Nasal cavity respiratory epithelium epithelial cell of viscerocranial mucosa (primary cell): ENCODE measurements around the gene TBC1D8. TPM values are rescaled to one million over a fixed set of nuclear protein-coding genes. Genes with fewer than 3 reads are reported as not detected.

ENCODE experiments used
- total RNA-seq: library from RNA; depleted of rRNA; stranded (reverse); fragments of >200 nt; gene quantifications from 2 replicates; pipeline ENCODE4 v1.2.3, GENCODE V29; 2014

TBC1D8 gene
- total RNA-seq, result 14.7 and 32.7 TPM in 2 replicates

GRCh38 chr2:101151146-101151858 lies at the start of gene TBC1D8:
Gene TBC1D8, minus strand, starts transcription at chr2:101151382. Its CDS starts 129 bp downstream, at chr2:101151253.

GRCh38 chr2:101001691-101002561 lies 149.3 kb downstream of the TBC1D8 start, which contains the start of gene RPL31:
Gene RPL31, plus strand, starts transcription at chr2:101002289. Its CDS starts 413 bp downstream, at chr2:101002702.

Other genes starting within 250 kb of the TBC1D8 start
- 1,277 and 1,465 TPM in 2 replicates for gene RPL31, start 149.1 kb downstream of the TBC1D8 start, total RNA-seq
- gene CNOT11, start 101.5 kb upstream of the TBC1D8 start, total RNA-seq, result 20.2 and 22.1 TPM in 2 replicates
- gene RNF149, start 157.3 kb upstream of the TBC1D8 start, total RNA-seq, result 114 and 144 TPM in 2 replicates
- 0.68 and 3.1 TPM in 2 replicates for gene CREG2, start 236.1 kb upstream of the TBC1D8 start, total RNA-seq